Esophagus muscularis mucosa (tissue), 4 donors: ENCODE data around the gene PDS5B.

ENCODE experiments used
- EP300 ChIP-seq: sonication (generic); formaldehyde crosslinking; IDR thresholded peaks from one replicate; pipeline ENCODE4 v1.6.1; 2017; ENCODE audit warnings: antibody characterized with exemption
- POLR2A ChIP-seq: fragments of 450-650 bp; IDR thresholded peaks from one replicate; pipeline ENCODE4 v1.6.1; 2017; ENCODE audit warnings: antibody characterized with exemption, moderate library complexity, mild to moderate bottlenecking, low read depth
- TF ChIP-seq, protein P1 (sequence below), 3 experiments: fragments of 200-600 bp in 2 of 3; fragments of 450-650 bp in 1 of 3; sonication (generic) in 2 of 3; IDR thresholded peaks; one replicate each; pipeline ENCODE4 v1.5.1; 2017 to 2019; ENCODE audit warnings: antibody characterized with exemption in 3 of 3, mild to moderate bottlenecking in 2 of 3, moderate library complexity in 1 of 3

DNA sequence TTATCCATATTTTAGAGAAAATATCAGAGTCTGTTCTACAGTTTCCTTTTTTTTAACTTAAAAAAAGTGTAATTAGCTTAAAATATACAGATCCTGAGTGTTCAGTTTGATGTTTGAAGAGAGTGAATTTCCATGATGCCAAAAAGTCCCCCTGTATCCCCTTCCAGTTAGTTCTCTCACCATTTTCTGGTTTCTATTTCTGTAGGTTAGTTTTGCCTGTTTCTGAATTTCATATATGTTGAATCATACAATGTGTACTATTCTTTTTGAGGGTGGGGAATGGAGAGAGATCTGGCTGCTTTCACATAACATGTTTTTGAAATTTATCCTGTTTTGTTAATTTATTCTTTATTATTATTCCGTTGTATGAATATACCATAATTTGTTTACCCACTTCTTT lies 95.9 kb downstream of the PDS5B start:
- no peak for TF ChIP-seq EP300
- TF ChIP-seq POLR2A = no peak
- TF ChIP-seq, protein P1, sequence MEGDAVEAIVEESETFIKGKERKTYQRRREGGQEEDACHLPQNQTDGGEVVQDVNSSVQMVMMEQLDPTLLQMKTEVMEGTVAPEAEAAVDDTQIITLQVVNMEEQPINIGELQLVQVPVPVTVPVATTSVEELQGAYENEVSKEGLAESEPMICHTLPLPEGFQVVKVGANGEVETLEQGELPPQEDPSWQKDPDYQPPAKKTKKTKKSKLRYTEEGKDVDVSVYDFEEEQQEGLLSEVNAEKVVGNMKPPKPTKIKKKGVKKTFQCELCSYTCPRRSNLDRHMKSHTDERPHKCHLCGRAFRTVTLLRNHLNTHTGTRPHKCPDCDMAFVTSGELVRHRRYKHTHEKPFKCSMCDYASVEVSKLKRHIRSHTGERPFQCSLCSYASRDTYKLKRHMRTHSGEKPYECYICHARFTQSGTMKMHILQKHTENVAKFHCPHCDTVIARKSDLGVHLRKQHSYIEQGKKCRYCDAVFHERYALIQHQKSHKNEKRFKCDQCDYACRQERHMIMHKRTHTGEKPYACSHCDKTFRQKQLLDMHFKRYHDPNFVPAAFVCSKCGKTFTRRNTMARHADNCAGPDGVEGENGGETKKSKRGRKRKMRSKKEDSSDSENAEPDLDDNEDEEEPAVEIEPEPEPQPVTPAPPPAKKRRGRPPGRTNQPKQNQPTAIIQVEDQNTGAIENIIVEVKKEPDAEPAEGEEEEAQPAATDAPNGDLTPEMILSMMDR (IDR thresholded peaks at IDR 0.05) = no peak
